Mesodermal cell (in vitro differentiated cells): ENCODE data around the gene SLC28A3.
A peak's percentile ranks its signal among the peaks of the same experiment; 100 is the strongest.
"Not testable (repeated sequence)": the region's sequence is repeated elsewhere in the genome, so short reads cannot be mapped to it uniquely, and the experiment has no call there.

Source experiments
- H3K27ac ChIP-seq: 2 replicates; pipeline ENCODE4 v1.7.0; 2013; ENCODE audit warnings: mild to moderate bottlenecking, low read depth, low read length, moderate library complexity; ENCODE audit not compliant: severe bottlenecking
- H3K36me3 ChIP-seq: 2 replicates; pipeline ENCODE4 v1.7.1; 2013; ENCODE audit warnings: mild to moderate bottlenecking, low read length, moderate library complexity; ENCODE audit not compliant: control insufficient read depth, insufficient read depth
- H3K4me1 ChIP-seq: one replicate; pipeline ENCODE4 v1.7.1; 2013; ENCODE audit warnings: mild to moderate bottlenecking, low read length; ENCODE audit not compliant: insufficient read depth, control insufficient read depth, poor library complexity, severe bottlenecking
- H3K4me3 ChIP-seq: 2 replicates; pipeline ENCODE4 v1.7.0; 2013; ENCODE audit warnings: low read length, control low read depth, mild to moderate bottlenecking; ENCODE audit not compliant: insufficient read depth, poor library complexity, severe bottlenecking; ENCODE audit errors: extremely low read depth
- H3K9me3 ChIP-seq: 2 replicates; pipeline ENCODE4 v1.7.1; 2013; ENCODE audit warnings: mild to moderate bottlenecking, low read length, moderate library complexity; ENCODE audit not compliant: control insufficient read depth
- WGBS, 2 experiments: methylation state at CpG; one replicate each; pipeline ENCODE4 v1.1.5; 2013; ENCODE audit warnings: missing lambda C conversion rate in 2 of 2; ENCODE audit not compliant: insufficient coverage in 2 of 2; 5-methylcytosine and 5-hydroxymethylcytosine counted together

SLC28A3 gene

DNA sequence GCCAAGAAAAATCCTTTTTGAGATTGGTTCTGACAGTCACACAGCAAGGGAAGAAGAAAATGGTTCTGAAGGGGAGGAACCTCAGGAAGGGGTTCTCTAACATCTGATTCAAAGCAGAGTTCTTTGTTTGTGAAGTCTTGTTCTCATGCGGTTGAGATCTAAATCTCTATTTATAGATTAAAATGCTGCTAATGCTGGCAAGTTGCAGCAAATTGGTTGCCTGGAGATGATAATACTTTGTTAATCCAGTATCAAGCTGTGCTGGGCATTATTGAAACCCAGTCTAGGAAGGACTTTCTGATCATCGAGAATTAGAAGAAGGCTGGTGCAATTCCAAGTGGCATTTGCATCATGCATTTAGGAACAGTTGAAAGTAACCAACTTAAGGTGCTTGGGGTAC, 34.0 kb upstream of the SLC28A3 start:
- Histone ChIP-seq H3K36me3 (no peaks in the 10 kb centered on the region), H3K27ac (no peak overlapping the region), H3K4me1 (peaks cover 6% of the 10 kb centered on the region), H3K4me3 (no peak overlapping the region), H3K9me3 (no peaks in the 10 kb centered on the region)
- 81 to 100% methylated on average over 1 to 2 of the region's 2 CpGs for WGBS, 2 experiments

DNA sequence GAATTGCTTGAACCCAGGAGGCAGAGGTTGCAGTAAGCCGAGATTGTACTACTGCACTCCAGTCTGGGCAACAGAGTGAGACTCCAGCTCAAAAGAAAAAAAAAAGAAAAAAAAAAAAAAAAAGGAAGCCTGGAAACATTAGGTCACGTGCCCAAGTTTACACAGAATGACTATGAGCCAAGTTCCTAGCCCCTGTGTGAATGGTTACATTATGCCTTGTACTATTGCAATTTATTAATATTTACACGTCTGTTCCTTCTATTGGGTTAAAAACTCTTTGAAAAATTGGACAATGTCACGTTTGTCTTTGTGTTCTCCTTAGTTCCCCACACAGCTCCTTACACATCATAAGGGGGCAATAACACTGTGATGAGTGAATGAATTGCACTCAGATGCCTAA, 33.5 kb upstream of the SLC28A3 start:
- WGBS, 2 experiments, result no CpG with 5 or more reads among the region's 4 CpGs
- Histone ChIP-seq H3K9me3 (no peaks in the 10 kb centered on the region), H3K4me1 (peaks cover 6% of the 10 kb centered on the region), H3K4me3 (no peak overlapping the region), H3K36me3 (no peaks in the 10 kb centered on the region), H3K27ac (no peak overlapping the region)

DNA sequence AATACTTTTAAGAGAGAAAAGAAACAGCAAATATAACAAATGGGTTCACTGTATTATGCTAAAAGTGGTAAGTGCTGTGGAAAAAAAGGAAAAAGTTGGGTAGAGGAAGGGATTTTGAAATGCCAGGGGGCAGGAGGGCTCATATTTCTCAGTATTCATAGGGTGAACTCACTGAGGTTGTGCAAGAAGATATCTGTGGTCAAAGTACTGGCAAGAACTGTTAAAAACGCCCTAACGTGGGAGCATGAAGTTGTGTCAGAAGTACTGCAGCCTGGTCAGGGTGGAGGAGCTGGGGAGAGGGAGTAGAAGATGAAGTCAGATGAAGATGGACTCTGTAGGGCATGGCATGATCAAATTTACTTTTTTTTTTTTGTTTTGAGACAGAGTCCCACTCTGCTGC, 31.2 kb upstream of the SLC28A3 start:
- no peaks in the 10 kb centered on the region for H3K9me3 ChIP-seq
- no peaks in the 10 kb centered on the region for H3K36me3 ChIP-seq
- 88 to 94% methylated on average over 2 of the region's 2 CpGs for WGBS, 2 experiments
- no peak overlapping the region for H3K27ac ChIP-seq
- no peak overlapping the region for H3K4me3 ChIP-seq
- peaks cover 21% of the 10 kb centered on the region for H3K4me1 ChIP-seq

DNA sequence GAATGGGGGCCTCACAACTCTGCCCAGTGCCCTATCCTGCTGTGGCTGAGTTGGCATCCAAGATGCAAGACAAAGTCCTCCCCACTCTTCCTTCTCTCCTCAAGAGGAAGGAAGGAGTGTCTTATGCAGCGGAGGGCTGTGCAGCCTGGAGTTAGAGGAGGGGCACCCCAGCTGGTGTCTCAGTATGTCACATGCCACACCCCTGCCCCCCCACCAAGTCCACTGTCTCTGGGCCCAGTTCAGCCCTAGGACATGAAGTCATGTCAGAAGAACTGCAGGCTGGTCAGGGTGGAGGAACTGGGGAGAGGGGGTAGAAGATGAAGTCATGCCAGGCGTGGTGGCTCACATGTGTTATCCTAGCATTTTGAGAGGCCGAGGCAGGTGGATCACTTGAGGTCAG, 28.0 kb upstream of the SLC28A3 start:
- peaks cover 21% of the 10 kb centered on the region for H3K4me1 ChIP-seq
- no peaks in the 10 kb centered on the region for H3K9me3 ChIP-seq
- H3K4me3 ChIP-seq, result no peak overlapping the region
- no peak overlapping the region for H3K27ac ChIP-seq
- 95 to 100% methylated on average over 2 of the region's 3 CpGs for WGBS, 2 experiments
- no peaks in the 10 kb centered on the region for H3K36me3 ChIP-seq

DNA sequence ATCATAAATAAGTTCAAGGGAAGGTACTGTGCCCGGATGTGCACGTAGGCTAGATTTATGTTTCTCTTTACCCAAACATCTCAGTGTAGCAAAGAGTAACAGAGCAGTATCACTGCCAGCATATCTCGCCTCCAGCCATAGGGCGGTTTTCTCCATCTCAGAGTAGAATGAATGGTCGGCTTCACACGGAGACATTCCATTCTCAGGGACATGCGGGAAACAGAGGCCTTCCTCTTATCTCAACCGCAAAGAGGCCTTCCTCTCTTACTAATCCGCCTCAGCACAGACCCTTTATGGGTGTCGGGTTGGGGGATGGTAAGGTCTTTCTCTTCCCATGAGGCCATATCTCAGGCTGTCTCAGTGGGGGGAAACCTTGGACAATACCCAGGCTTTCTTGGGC, 27.2 kb upstream of the SLC28A3 start:
- WGBS, 2 experiments, result 65 to 84% methylated on average over 3 to 4 of the region's 10 CpGs
- H3K27ac ChIP-seq, result peak overlapping the region; percentile 69
- not testable (repeated sequence) for H3K36me3 ChIP-seq, H3K9me3 ChIP-seq, H3K4me3 ChIP-seq
- peaks cover 21% of the 10 kb centered on the region for H3K4me1 ChIP-seq

DNA sequence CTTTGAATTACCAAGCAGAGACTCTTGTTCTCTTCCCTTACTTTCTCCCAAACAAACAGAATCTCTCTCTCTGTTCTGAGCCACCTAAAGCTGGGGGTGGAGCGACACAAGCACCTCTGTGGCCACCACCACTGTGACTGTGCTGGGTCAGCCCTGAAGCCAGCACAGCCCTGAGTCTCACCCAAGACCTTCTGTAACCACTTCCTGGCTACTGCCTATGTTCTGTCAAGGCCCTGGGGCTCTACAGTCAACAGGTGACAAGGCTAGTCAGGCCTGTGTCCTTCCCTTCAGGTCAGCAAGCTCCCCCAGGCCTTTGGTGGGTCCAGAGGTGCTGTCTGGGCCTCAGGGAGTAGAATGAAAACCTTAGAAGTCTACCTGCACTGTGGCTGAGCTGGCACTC, 26.1 kb upstream of the SLC28A3 start:
- no peaks in the 10 kb centered on the region for H3K9me3 ChIP-seq
- H3K4me3 ChIP-seq, result no peak overlapping the region
- H3K36me3 ChIP-seq, result no peaks in the 10 kb centered on the region
- H3K4me1 ChIP-seq, result peaks cover 16% of the 10 kb centered on the region
- no peak overlapping the region for H3K27ac ChIP-seq
- WGBS, 2 experiments, result 78% methylated on average over 1 of the region's 1 CpG; no CpG with 5 or more reads in 1 of the 2 experiments

DNA sequence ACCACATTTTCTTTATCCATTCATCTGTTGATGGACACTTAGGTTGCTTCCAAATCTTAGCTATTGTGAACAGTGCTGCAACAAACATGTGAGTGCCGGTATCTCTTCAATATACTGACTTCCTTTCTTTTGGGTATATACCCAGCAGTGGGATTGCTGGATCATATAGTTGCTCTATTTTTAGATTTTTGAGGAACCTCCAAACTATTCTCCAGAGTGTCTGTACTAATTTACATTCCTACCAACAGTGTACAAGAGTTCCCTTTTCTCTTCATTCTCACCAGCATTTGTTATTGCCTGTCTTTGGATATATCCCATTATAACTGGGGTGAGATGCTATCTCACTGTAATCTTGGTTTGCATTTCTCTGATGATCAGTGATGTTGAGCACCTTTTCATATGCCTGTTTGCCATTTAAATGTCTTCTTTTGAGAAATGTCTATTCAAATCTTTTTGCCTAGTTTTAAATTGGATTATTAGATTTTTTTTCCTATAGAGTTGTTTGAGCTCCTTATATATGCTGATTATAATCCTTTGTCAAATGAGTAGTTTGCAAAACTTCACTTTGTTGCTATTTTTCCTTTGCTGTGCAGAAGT, 24.4 kb upstream of the SLC28A3 start:
- H3K4me3 ChIP-seq, H3K36me3 ChIP-seq, H3K9me3 ChIP-seq, H3K27ac ChIP-seq: not testable (repeated sequence)
- WGBS, 2 experiments, result 80 to 100% methylated on average over 1 of the region's 1 CpG
- H3K4me1 ChIP-seq, result peaks cover 15% of the 10 kb centered on the region

DNA sequence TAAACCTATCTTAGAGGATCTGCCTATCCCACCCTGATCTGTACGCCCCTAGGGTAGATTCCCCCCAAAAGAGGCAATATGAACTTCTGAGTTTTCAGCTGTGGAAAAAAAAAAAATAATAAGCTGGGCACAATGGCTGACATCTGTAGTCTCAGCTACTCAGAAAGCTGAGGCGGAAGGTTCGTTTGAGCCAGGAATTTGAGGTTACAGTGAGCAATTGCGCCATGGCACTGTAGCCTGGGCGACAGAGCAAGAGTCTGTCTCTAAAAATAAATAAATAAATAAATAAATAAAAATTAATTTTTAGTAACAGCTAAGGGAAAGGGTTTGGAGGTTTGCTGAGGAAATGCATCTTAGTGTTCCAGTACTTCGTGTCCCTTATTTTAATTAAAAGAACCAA, 21.1 kb upstream of the SLC28A3 start:
- Histone ChIP-seq H3K4me3 (no peak overlapping the region), H3K9me3 (no peaks in the 10 kb centered on the region), H3K27ac (no peak overlapping the region), H3K4me1 (no peaks in the 10 kb centered on the region), H3K36me3 (no peaks in the 10 kb centered on the region)
- WGBS, 2 experiments, result 89 to 94% methylated on average over 2 to 3 of the region's 6 CpGs

DNA sequence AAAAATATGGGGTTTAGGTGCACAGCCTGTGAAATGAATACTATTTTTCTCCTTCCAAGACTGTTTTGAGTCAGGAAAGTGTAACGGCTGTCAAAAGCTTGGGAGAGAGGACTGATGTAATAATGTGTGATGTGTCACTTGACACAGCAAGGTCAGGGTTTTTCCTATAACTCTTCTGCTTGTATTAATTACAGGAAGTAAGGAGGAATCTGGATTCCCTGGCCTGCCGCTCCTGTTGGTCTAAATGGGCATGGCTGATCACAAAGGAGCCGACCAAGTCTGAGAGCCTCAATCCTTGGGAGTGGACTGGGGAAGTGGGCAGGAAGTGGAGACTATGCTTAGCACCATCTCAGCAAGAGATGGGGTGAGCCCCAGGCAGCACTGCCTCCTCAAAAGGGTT, 16.7 kb upstream of the SLC28A3 start:
- WGBS, 2 experiments, result 83 to 85% methylated on average over 1 to 2 of the region's 3 CpGs

DNA sequence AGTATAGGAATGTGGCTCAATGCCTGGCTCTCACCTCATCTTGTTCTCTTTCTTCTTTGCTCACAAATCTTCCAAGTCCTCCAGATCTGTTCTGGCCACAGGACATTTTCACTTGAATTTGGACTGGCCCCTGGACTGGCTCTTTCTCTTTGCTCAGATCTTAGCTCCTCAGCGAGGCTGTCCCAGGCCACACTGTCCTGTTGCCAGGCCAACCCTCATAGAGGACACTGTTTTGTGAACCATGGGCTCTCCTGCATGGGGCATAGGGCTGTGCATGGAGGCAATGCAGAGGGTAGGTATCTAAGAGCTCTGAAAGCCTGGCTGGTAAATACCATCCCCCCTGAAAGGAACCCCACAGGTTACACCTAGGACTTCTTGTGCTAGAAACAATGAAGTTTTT, 13.5 kb upstream of the SLC28A3 start:
- Histone ChIP-seq H3K36me3 (no peaks in the 10 kb centered on the region), H3K4me1 (no peaks in the 10 kb centered on the region), H3K4me3 (no peak overlapping the region), H3K27ac (no peak overlapping the region), H3K9me3 (no peaks in the 10 kb centered on the region)
- no CpG with 5 or more reads among the region's 1 CpG for WGBS, 2 experiments

More for the DNA sequence above, 16.7 kb upstream of the SLC28A3 start:
- H3K4me1 ChIP-seq, result no peaks in the 10 kb centered on the region
- no peaks in the 10 kb centered on the region for H3K36me3 ChIP-seq
- no peaks in the 10 kb centered on the region for H3K9me3 ChIP-seq
- no peak overlapping the region for H3K27ac ChIP-seq
- no peak overlapping the region for H3K4me3 ChIP-seq

DNA sequence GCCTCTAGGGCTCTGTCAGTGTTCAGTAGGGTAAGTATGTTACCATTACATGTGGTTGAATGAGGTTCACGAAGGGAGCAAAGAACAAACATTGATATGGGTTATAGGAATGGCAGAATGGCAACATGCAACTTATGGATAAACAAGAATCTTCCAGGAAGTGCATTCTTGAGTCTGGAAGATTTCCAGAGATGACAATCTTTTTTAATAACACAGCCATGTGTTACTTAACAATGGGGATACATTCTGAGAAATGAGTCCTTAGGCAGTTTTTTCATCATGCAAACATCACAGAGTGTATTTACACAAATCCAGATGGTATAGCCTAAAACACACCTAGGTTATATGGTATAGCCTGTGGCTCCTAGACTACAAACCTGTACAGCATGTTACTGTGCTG, 9.1 kb upstream of the SLC28A3 start:
- no peaks in the 10 kb centered on the region for H3K4me1 ChIP-seq
- 14 to 43% methylated on average over 1 of the region's 1 CpG for WGBS, 2 experiments
- no peak overlapping the region for H3K4me3 ChIP-seq
- no peak overlapping the region for H3K27ac ChIP-seq
- H3K9me3 ChIP-seq, result no peaks in the 10 kb centered on the region
- H3K36me3 ChIP-seq, result no peaks in the 10 kb centered on the region
